Measurements from ENCODE around the gene ZFYVE19.

ZFYVE19 gene

GRCh38 chr15:40776537-40777141 lies 30.2 kb upstream of the ZFYVE19 start:
- DNase-seq = no peak

DNA sequence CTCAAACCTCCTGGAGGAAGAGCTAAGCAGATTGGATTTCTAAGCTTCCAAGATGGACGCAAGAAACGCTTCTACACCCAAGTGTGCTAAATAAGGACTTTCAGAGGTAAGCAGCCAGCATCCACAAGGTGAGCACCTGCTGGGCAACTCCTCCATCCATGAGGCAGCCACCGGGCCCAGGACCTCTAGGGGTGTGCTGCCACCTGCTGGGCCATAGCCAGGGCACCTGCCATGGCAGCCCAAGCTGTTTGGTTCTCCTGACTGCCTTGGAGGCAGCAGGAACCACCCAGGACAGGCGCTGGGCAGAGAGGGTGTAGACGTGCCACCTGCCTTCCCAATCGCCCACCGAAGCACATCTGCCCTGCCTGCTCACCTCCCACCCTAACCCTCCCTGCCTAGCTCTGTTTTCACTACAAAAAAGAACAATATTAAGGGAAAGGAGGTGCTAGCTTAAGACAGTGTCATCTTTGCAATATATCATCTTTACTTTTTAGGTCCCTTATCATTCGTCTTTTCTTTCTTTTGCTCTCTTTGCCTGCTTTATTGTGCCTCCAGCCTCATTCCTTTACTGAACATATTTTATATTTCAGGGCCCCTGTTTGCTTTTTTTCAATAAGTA lies 24.2 kb upstream of the ZFYVE19 start:
- peak; percentile 37 for DNase-seq

DNA sequence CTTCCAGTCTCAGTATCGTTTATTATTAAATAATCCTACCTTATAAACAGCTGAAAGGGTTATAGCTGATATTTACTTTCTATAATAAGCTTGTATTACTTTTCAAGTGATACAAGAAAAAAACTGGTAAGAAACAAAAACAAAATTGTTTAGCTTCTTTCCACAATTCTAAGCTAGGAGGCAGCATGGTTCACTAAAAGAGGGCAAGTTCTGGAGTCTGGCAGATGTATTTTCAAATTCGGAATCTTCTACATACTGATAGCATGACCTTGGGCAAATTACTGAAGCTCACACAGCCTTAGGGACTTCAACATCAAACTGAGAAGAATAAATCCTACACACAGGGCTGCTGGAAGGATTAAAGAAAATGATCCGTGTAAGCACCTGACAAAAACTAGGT lies 21.7 kb upstream of the ZFYVE19 start:
- no peak for DNase-seq

- DNase-seq = no peak
These were observed 21.1 kb upstream of the ZFYVE19 start for GRCh38 chr15:40785814-40786213.

GRCh38 chr15:40787344-40787841 lies 19.5 kb upstream of the ZFYVE19 start:
- no peak for DNase-seq

DNA sequence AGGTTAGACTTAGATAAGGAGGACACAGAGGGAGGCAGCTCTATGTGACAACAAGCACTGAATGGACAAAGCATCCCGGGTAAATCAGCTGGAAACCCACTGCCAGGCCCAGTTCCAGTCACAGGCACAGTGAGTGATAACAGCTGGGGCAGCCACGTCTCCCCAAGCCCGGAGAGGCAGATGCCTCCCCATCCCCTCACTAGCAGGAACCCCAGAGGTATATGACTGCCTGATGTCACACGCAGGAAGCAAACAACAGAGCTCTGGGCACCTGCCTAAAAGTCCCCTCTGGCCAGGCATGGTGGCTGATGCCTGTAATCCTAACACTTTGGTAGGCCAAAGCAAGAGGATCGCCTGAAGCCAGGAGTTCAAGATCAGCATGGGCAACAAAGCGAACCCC lies 18.9 kb upstream of the ZFYVE19 start:
- DNase-seq = no peak

- no peak for DNase-seq
These were observed 17.8 kb upstream of the ZFYVE19 start for GRCh38 chr15:40789119-40789518.

- no peak for DNase-seq
These were observed 16.9 kb upstream of the ZFYVE19 start for GRCh38 chr15:40789999-40790398.

DNA sequence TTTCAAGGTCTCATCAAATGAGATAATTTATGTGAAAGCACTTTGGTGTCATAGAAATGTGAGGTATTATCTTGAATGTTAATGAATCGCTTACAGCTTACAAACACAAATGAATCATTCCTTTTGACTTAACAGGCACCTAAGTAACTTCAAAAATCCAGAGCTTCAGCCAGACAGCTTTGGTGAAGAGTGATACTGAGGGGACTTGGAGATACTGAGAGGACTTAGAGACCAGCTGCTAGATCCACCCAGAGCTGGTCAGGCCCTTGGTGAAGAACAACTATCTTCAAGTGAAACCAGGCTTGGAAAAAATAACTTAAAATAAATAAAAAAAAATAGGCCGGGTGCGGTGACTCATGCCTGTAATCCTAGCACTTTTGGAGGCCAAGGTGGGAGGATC lies 16.2 kb upstream of the ZFYVE19 start:
- no peak for DNase-seq

DNA sequence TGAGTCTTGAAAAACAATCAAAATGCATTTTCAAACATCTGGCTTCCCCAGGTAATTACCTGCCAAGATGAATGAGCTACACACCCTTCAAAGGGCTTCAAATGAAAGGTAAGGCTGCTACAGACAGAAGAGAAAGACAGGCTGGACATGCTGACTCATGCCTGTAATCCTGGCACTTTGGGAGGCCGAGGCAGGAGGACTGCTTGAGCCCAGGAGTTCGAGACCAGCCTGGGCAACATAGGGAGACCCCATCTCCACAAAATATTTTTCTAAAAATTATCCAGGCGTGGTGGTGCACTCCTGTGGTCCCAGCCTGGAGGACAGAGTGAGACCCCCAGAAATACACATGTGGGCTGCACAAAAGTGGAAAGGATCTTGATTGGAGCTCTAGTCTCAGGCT lies 14.5 kb upstream of the ZFYVE19 start:
- no peak for DNase-seq

GRCh38 chr15:40793216-40793989 lies 13.5 kb upstream of the ZFYVE19 start:
- no peak for DNase-seq

- no peak for DNase-seq
These were observed 10.8 kb upstream of the ZFYVE19 start for GRCh38 chr15:40796041-40796440.

DNA sequence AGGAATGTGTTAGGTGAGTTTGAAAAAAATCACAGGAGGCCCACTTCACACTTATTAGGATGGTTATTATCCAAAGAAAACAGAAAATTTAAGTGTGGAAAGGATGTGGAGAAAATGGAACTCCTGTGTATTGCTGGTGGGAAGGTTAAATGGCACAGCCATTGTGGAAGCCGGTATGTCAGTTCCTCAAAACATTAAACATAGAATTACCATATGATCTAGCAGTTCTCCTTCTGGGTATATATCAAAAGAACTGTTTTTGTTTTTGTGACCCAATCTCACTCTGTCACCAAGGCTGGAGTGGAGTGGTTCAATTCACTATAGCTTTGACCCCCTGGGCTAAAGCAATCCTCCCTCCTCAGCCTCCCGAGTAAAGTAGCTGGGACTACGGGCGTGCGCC lies 10.4 kb upstream of the ZFYVE19 start:
- DNase-seq = no peak

GRCh38 chr15:40799523-40799922 lies 7.4 kb upstream of the ZFYVE19 start:
- no peak for DNase-seq

GRCh38 chr15:40803076-40803475 lies 3.8 kb upstream of the ZFYVE19 start:
- DNase-seq = no peak

GRCh38 chr15:40803688-40804087 lies 3.2 kb upstream of the ZFYVE19 start:
- DNase-seq = no peak

DNA sequence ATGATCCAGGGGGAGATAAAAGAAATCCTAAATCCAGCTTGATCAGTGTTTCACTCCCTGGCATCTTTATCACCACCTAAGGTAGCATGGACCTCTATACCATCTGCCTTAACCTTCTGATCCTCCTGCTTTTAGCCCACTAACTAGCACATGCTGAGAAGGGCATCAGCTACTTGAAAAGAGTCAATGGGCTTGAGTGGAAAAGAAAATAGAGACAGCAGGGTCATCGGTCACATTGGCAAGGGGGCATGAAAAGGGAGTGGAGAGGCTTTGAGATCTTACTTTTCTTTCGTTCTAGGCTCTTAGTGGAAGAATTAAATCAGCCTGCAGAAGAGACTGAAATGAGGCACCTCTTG lies 239 bp upstream of the ZFYVE19 start:
- DNase-seq = peak; percentile 42

GRCh38 chr15:40807888-40808461 lies 1.1 kb downstream of the ZFYVE19 start:
- DNase-seq = no peak

DNA sequence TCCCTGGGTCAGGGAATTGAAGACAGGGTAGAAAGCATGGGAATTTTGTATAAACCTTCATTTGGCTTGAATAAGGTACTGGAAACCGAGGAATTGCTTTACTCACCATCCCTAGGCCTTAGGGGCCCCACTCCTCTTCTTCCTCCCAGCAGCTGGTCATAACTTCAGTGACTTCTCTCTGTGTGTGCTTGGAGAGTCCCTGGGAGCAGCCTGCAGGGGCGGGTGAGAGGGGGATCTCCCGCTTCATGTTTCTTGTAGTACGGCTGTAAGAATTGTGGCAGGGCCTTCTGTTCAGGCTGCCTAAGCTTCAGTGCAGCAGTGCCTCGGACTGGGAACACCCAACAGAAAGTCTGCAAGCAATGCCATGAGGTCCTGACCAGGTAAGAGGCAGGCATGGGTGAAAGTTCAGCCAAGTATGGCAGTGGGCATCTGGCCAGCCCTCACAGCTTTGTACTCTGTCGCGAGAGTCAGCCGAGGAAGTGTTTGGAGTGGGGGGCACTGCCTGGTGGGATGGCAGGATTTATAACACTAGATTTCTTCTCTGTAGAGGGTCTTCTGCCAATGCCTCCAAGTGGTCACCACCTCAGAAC lies 2.1 kb downstream of the ZFYVE19 start:
- DNase-seq = no peak

GRCh38 chr15:40812721-40813425 lies 6.0 kb downstream of the ZFYVE19 start:
- DNase-seq = no peak

DNA sequence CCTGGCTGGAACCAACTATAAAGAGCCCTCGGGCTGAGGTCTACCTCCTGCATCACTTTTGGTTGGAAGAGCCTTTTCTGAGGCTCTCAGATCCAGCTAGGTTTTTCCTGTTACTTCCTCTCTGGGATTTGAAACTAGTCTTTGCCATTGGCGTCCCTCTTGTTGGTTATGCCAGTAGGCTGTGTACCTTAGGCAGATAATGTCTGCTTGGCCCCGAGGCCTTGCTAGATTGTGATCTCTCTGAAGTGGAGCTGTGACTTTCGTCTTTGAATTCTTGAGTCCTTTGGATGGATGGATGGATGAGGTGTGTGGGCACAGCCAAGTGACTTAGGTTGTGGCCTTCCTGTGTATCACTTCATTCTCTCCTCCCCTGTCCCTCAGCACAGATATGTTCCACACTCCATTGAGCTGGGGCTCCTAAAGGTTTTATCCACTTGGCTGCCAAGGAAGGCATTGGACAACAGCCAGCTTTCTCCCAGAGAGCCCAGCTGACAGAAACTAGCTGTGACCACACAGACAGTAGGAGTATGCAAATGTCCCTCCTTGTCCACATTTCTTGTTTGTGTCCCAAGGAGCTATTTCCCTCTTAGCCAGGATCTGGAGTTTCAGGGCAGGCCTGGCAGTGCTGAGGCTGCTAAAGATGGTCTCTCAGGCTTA lies 8.3 kb downstream of the ZFYVE19 start:
- DNase-seq = no peak

DNA sequence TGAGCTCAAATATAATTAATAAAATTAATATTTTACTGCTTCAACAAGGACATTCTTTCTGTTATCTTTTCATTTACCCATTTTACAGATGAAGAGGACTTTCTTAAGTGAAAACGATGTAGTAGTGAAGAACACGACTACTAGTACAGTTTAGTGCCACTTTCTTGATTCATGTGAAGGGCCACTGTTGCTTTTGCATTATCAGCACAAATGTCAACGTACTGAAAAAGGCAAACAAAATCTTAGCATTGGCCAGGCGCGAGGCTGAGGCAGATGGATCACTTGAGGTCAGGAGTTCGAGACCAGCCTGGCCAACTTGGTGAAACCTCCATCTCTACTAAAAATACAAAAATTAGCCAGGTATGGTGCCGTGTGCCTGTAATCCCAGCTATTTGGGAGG lies 12.2 kb downstream of the ZFYVE19 start:
- DNase-seq = no peak

Data from NCI-H1694 treated with DMSO at 0.1 percent for 48 hours (cell line).